LNCAP (cell line): Measurements from ENCODE around the gene GALNT2.

ENCODE experiments used
- CTCF ChIP-seq: fragments of 450-650 bp; IDR thresholded peaks from 2 replicates; pipeline ENCODE4 v1.5.1; 2017; ENCODE audit warnings: mild to moderate bottlenecking

Gene GALNT2

GRCh38 chr1:230171356-230172015 is 104.4 kb downstream of the GALNT2 start:
- TF ChIP-seq CTCF, result no peak

GRCh38 chr1:230172016-230172537 is 105.0 kb downstream of the GALNT2 start:
- TF ChIP-seq CTCF, result no peak

GRCh38 chr1:230173187-230173975 is 106.3 kb downstream of the GALNT2 start:
- TF ChIP-seq CTCF, result no peak

- TF ChIP-seq CTCF, result no peak
These were observed 107.0 kb downstream of the GALNT2 start for GRCh38 chr1:230174041-230174440.

- TF ChIP-seq CTCF, result no peak
These were observed 107.6 kb downstream of the GALNT2 start for GRCh38 chr1:230174471-230175162.

GRCh38 chr1:230175163-230175747 is 108.2 kb downstream of the GALNT2 start:
- no peak for TF ChIP-seq CTCF

GRCh38 chr1:230175839-230176238 is 108.8 kb downstream of the GALNT2 start:
- TF ChIP-seq CTCF, result no peak
